MG63 (cell line): ENCODE measurements around the gene NMUR2. TPM values are rescaled to one million over a fixed set of nuclear protein-coding genes. Genes with fewer than 3 reads are reported as not detected.

ENCODE experiments used
- DNase-seq: peaks from one replicate; pipeline ENCODE4 v3.0.0-alpha.2; 2020
- H3K27me3 ChIP-seq: fragments of 250-450 bp; sonication (Bioruptor Pico); 2 replicates; pipeline ENCODE4 v1.5.1; 2020; ENCODE audit warnings: mild to moderate bottlenecking, moderate library complexity
- H3K36me3 ChIP-seq: fragments of 250-450 bp; sonication (Bioruptor Pico); 2 replicates; pipeline ENCODE4 v1.5.1; 2020; ENCODE audit warnings: mild to moderate bottlenecking, moderate library complexity
- H3K4me3 ChIP-seq: fragments of 250-450 bp; sonication (Bioruptor Pico); 2 replicates; pipeline ENCODE4 v1.5.1; 2020; ENCODE audit warnings: mild to moderate bottlenecking, moderate library complexity
- H3K9me3 ChIP-seq: fragments of 250-450 bp; sonication (Bioruptor Pico); 2 replicates; pipeline ENCODE4 v1.5.1; 2020; ENCODE audit warnings: mild to moderate bottlenecking, moderate library complexity
- total RNA-seq: library from RNA; depleted of rRNA; stranded (reverse); fragments of >200 nt; shearing (Covaris generic); gene quantifications from 2 replicates; pipeline ENCODE4 v1.2.3, GENCODE V29; 2014; ENCODE audit warnings: low replicate concordance

Gene NMUR2
- total RNA-seq, 1 experiment from 2014 or later: not detected

- no peak overlapping the region for H3K4me3 ChIP-seq
Observed at GRCh38 chr5:152380415-152381123, 24.5 kb downstream of the NMUR2 start.

DNA sequence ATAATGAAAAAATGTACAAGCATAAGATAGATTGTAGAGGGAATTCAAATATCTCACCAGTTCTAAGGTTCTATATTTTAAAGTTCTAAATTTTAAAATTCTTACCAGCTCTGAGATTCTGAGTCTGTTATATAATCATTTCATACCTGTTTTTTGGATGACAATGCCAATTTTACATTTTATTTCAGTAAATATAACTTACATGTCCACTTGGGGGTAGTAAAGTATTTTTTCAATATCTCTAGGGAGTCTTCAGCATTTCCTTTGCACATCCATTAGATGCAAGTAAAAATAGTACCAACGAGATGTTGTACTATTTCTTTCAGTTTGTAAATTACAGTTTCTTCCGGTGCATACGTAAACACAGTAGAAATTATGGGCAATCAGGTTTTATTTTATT lies 25.7 kb downstream of the NMUR2 start:
- Histone ChIP-seq H3K27me3 (no peaks in the 10 kb centered on the region), H3K36me3 (no peaks in the 10 kb centered on the region), H3K9me3 (no peaks in the 10 kb centered on the region), H3K4me3 (no peak overlapping the region)
- no peak for DNase-seq

More at GRCh38 chr5:152380415-152381123, 24.5 kb downstream of the NMUR2 start:
- no peaks in the 10 kb centered on the region for H3K36me3 ChIP-seq
- no peaks in the 10 kb centered on the region for H3K9me3 ChIP-seq
- DNase-seq: no peak
- H3K27me3 ChIP-seq: no peaks in the 10 kb centered on the region

- Histone ChIP-seq H3K27me3 (peaks cover 4% of the 10 kb centered on the region; the same call in 1 of the 2 replicates), H3K36me3 (no peaks in the 10 kb centered on the region), H3K9me3 (no peaks in the 10 kb centered on the region), H3K4me3 (no peak overlapping the region)
- DNase-seq: no peak
Observed at GRCh38 chr5:152378730-152379129, 26.3 kb downstream of the NMUR2 start.

DNA sequence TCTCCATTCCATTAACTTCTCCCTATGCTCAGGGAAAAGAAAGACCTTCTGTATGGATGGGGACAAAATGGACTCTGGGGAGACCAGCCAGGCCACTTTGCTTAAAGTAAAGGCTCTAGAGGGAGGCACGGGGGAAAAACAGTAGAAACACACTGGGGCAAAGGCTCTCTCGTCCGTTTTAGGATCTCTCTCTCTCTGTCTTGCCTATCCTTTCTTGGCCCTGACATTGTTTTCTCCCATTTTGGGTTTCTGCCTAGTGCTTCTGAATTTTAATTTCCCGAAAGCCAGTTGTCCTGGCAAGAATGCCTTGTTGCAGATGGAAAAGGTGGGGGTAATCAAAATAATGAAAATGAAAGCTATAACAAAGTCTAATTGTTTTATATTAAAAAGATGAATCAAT lies 28.2 kb downstream of the NMUR2 start:
- H3K9me3 ChIP-seq: no peaks in the 10 kb centered on the region
- H3K27me3 ChIP-seq: peaks cover 6% of the 10 kb centered on the region
- no peaks in the 10 kb centered on the region for H3K36me3 ChIP-seq
- no peak for DNase-seq
- H3K4me3 ChIP-seq: no peak overlapping the region

- H3K27me3 ChIP-seq: peaks cover 8% of the 10 kb centered on the region
- no peaks in the 10 kb centered on the region for H3K9me3 ChIP-seq
- H3K36me3 ChIP-seq: no peaks in the 10 kb centered on the region
- no peak for DNase-seq
- H3K4me3 ChIP-seq: no peak overlapping the region
Observed at GRCh38 chr5:152374711-152375275, 30.3 kb downstream of the NMUR2 start.

- H3K4me3 ChIP-seq: no peak overlapping the region
- DNase-seq: no peak
- no peaks in the 10 kb centered on the region; the same call in 1 of the 2 replicates for H3K9me3 ChIP-seq
- H3K36me3 ChIP-seq: no peaks in the 10 kb centered on the region
- peaks cover 8% of the 10 kb centered on the region for H3K27me3 ChIP-seq
Observed at GRCh38 chr5:152372875-152373274, 32.2 kb downstream of the NMUR2 start.

DNA sequence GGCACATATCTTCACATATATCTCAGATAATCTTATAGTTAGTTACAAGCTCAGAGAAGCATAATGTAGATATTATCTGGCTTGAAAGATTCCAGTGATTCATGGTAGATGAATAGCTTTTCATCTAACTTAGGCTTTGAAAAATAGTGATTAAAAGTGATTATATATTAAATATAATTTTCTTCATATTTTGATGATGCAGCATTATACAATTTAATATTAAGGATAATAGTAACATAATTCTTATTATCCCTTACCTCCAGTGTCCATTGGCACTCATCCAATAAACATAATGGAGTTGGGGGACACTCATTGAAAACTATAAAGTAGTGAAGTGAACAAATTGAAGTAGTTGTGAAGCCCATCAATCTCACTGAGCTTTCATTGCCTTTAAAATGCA lies 35.8 kb downstream of the NMUR2 start:
- no peaks in the 10 kb centered on the region for H3K36me3 ChIP-seq
- DNase-seq: no peak
- H3K4me3 ChIP-seq: no peak overlapping the region
- peaks cover 11% of the 10 kb centered on the region for H3K27me3 ChIP-seq
- H3K9me3 ChIP-seq: no peaks in the 10 kb centered on the region; the same call in 1 of the 2 replicates

- Histone ChIP-seq H3K4me3 (no peak overlapping the region), H3K9me3 (no peaks in the 10 kb centered on the region; the same call in 1 of the 2 replicates), H3K36me3 (no peaks in the 10 kb centered on the region), H3K27me3 (peaks cover 5% of the 10 kb centered on the region)
- no peak for DNase-seq
Observed at GRCh38 chr5:152367554-152367953, 37.5 kb downstream of the NMUR2 start.

- no peak for DNase-seq
- no peaks in the 10 kb centered on the region; the same call in 1 of the 2 replicates for H3K9me3 ChIP-seq
- no peak overlapping the region for H3K4me3 ChIP-seq
- H3K36me3 ChIP-seq: no peaks in the 10 kb centered on the region
- H3K27me3 ChIP-seq: peaks cover 5% of the 10 kb centered on the region
Observed at GRCh38 chr5:152366716-152367115, 38.4 kb downstream of the NMUR2 start.

DNA sequence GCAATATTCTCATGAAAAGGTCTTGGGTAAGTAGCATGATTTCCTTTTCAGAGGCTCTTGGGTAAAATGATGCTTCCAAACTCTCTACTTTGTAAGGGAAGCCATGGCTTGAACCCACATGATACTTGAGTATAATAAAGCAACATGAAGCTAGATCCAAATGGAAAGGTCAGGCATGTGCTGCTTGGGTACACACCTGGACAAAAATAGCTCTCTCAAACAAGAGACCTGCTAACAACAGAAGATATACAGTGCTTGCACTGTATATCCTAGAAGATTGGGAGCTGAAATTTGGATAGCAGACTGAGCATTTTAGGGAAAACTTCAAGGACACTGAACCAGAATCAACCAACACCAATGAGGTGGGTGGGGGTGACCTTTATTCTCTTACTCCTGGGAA lies 40.2 kb downstream of the NMUR2 start:
- no peaks in the 10 kb centered on the region; the same call in 1 of the 2 replicates for H3K9me3 ChIP-seq
- no peak for DNase-seq
- H3K27me3 ChIP-seq: peaks cover 2% of the 10 kb centered on the region
- no peaks in the 10 kb centered on the region for H3K36me3 ChIP-seq
- no peak overlapping the region for H3K4me3 ChIP-seq

- Histone ChIP-seq H3K9me3 (no peaks in the 10 kb centered on the region), H3K36me3 (no peaks in the 10 kb centered on the region), H3K4me3 (no peak overlapping the region), H3K27me3 (peaks cover 2% of the 10 kb centered on the region)
- DNase-seq: no peak
Observed at GRCh38 chr5:152364172-152364571, 40.9 kb downstream of the NMUR2 start.

DNA sequence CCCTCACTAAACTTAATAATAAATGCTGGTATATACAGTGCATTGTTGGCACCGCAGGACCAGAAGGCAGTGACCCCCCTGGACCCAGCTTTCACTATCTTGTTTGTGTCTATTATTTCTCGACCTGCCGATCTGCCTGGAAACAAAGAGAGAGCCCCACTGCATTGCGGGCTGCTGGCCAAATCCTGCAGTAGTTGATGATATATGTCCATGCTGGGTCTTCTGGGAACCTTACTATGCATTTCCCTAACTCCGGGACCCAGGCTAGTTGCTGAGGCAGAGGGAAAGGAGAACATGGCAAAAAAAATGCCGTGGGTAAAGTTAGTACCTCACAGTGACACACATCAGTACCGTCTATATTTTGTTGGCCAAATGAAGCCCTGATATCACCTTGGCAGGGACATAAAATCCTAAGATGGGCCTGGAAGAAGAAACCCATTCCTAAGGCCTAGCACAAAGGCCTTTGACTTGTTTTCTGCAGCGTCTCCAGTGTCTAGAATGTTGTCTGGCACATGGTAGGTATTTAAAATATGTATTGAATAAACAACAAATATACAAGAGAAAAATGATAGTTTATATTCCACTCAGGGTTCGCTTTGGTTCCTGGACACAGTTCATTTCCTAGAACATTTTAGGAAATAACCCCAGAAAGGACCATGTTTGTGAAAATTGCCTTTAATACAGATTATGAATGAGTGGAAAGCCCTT lies 46.1 kb downstream of the NMUR2 start:
- H3K9me3 ChIP-seq: no peaks in the 10 kb centered on the region
- H3K36me3 ChIP-seq: no peaks in the 10 kb centered on the region
- no peaks in the 10 kb centered on the region for H3K27me3 ChIP-seq
- DNase-seq: no peak
- H3K4me3 ChIP-seq: no peak overlapping the region

DNA sequence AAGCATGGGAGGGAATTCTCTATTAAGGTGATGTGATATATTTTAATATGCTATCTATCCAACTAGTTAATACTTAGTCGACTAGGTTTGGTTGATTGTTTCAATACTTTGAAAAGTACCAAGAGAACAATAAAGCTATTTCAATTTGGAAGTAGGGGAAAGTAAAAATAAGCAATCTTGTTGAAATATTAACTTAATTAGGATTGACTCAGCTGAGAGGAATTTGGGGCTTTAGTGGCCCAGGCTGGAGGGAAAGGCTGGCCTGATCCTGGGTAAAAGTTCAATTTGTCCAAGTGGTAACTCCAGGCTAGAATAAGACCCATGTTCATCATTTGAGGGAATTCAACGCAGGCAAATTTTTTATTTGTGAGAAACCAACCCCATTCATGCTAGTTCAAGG lies 48.6 kb downstream of the NMUR2 start:
- H3K36me3 ChIP-seq: no peaks in the 10 kb centered on the region
- H3K27me3 ChIP-seq: no peaks in the 10 kb centered on the region
- H3K4me3 ChIP-seq: no peak overlapping the region
- no peaks in the 10 kb centered on the region for H3K9me3 ChIP-seq
- no peak for DNase-seq

DNA sequence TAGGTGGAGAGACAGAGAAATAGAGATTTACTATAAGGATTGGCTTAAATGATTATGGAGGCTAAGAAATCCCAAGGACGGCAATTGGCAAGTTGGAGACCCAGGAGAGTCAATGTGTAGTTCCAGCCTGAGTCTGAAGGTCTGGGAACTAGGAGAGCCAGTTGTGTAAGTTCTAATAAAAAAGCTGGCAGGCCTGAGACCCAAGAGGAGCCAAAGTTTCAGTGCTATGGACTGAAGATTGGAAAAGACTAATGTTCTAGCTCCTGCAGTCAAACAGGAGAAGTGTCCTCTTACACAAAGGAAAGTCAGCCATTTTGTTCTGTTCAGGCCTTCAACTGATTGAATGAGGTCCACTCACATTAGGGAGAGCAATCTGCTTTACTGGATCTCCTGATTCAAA lies 50.0 kb downstream of the NMUR2 start:
- Histone ChIP-seq H3K4me3 (no peak overlapping the region), H3K36me3 (no peaks in the 10 kb centered on the region), H3K9me3 (no peaks in the 10 kb centered on the region)

GRCh38 chr5:152353001-152353400 lies 52.1 kb downstream of the NMUR2 start:
- Histone ChIP-seq H3K9me3 (no peaks in the 10 kb centered on the region), H3K36me3 (no peaks in the 10 kb centered on the region), H3K4me3 (no peak overlapping the region), H3K27me3 (no peaks in the 10 kb centered on the region)
- DNase-seq: no peak

More for the DNA sequence above, 50.0 kb downstream of the NMUR2 start:
- H3K27me3 ChIP-seq: no peaks in the 10 kb centered on the region
- DNase-seq: no peak

DNA sequence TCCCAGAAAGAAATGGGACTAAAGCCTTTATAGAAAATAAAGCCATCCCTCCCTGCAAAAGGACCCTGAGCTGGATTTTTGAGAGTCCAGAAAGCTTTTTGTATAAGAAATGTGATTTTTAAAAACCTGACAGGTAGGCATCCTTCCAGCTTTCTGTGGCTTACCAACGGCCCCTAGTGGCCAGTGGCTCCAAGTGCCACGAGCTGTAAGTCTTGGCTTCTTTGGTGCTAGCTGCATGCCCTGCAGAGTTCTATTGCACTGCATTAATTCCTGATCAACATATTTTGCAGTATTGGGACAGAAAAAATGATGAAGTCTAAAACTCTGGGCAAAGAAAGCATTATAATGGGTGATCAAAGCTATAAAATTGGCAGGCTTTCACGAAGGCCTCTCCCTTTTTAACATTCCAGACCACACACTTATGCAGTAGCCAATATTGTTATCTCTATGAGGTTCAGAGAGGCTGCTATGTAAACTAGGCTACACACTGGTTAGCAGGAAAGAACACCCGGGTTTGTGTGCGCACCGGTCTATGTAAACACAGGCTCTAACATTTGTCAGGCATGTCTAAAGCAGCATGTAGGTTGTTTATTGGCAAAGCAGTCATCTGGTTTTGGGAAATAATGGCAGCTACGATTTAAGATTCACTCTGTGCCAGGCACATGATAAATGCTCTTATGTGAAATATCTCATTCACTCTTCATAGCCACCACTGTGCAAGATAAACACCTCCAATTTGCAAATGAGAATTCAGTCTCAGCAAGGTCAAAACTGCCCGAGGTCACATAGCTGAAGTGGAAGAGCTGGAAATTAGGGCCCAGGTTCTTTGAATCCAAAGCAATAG lies 55.2 kb downstream of the NMUR2 start:
- DNase-seq: peak; percentile 39
- no peaks in the 10 kb centered on the region for H3K36me3 ChIP-seq
- no peaks in the 10 kb centered on the region for H3K9me3 ChIP-seq
- no peaks in the 10 kb centered on the region for H3K27me3 ChIP-seq
- no peak overlapping the region for H3K4me3 ChIP-seq
